OCI-LY1 (cell line): Measurements from ENCODE around the gene PVALEF.

ENCODE experiments used
- CTCF ChIP-seq: fragments of 200-600 bp; sonication (generic), shearing (Covaris generic); IDR thresholded peaks from 2 replicates; pipeline ENCODE4 v1.5.1; 2017; ENCODE audit warnings: mild to moderate bottlenecking, antibody characterized with exemption, low read length, moderate library complexity, mixed read lengths
- EZH2 ChIP-seq: fragments of 200-600 bp; sonication (generic), shearing (Covaris generic); IDR thresholded peaks from 2 replicates; pipeline ENCODE4 v1.8.0; 2017; ENCODE audit warnings: borderline replicate concordance, mixed run types, mild to moderate bottlenecking, antibody characterized with exemption, low read length, moderate library complexity, mixed read lengths

DNA sequence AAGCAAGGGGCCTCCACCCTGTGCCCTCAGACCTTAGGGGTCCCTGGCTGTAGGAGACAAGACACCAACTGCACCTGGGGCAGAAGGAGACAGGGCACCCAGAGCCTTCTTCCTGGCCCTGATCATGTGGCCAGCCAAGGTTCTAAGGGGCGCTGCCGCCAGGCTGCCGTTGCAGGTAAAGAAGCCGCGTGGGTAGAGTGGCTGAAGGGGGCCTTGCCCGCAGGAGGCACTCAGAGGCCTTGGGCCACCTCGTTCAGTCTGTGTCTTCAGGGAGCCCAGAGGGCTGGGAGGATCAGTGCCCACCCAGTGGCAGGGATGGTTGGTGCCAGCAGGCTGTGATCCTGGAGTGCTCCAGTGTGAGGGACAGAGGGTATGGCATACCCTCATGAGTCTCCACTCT lies 2.3 kb downstream of the PVALEF start:
- TF ChIP-seq CTCF = no peak
- TF ChIP-seq EZH2 = no peak
